GM21825 (cell line): ENCODE data around the gene KRT4.
"Not testable (repeated sequence)": the region's sequence is repeated elsewhere in the genome, so short reads cannot be mapped to it uniquely, and the experiment has no call there.

ENCODE experiments used
- ATAC-seq: cut with Tn5 transposase; IDR thresholded peaks from one replicate; pipeline ENCODE4 v1.9.1; 2021; ENCODE audit warnings: mild to moderate bottlenecking, moderate library complexity; ENCODE audit not compliant: unreplicated experiment

The KRT4 gene

GRCh38 chr12:52809166-52809565, 4.8 kb downstream of the KRT4 start:
- ATAC-seq: no peak

GRCh38 chr12:52808573-52809160, 5.2 kb downstream of the KRT4 start:
- no peak for ATAC-seq

GRCh38 chr12:52807544-52808470, 6.1 kb downstream of the KRT4 start:
- ATAC-seq: no peak

DNA sequence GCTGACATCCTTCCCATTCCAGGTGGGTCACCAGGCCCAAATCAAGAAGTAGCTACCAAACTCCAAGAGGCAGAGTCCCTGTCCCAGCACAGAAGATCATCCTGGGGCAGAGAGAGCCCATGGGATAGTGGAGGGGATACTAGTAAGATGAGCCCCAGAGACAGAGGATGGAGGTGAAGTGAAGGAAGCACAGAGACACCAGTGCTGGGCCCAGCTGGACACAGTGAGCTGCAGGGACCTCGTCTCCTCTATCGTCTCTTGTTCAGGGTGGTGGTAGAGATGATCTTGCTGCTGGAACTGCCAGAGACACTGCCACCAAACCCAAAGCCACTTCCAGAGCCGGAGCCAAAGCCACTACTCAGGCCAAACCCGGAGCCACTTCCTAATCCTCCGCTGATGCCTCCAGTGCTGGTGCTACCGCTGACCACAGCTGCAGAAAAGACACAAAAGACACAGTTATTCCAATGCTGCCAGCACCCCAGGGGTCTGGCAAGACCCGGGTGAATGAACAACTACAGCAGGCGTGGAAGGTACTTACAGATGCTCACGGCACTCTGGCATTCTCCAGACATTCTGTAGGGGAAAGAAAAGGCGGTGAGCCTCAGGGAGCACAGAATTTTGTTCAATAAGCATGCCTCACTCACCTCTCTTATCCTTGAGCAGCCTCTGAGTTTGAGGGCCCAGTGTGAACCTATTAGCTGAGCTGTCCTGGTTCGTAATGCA, 6.9 kb downstream of the KRT4 start:
- no peak for ATAC-seq

GRCh38 chr12:52806169-52806811, 7.6 kb downstream of the KRT4 start:
- no peak for ATAC-seq

DNA sequence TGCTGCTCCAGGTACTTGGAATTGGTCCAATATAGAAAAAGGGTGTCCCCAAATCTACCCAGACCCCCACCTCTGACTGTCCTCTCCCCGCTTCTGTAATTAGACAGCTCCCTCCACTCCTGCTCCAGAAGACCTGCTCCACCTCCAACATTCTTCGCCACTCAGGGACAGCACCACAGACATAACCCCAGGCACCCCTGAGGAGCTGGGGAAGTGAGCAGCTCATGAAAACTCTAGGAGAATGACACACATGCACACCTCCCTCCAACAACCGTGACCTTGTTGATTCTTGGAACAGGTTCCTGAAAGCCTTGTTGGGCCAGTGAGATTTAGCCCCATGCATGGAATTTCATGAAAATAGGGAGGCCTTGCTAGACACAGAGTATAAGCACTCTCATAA, 8.2 kb downstream of the KRT4 start:
- no peak for ATAC-seq

GRCh38 chr12:52805000-52805399, 8.9 kb downstream of the KRT4 start:
- no peak for ATAC-seq

DNA sequence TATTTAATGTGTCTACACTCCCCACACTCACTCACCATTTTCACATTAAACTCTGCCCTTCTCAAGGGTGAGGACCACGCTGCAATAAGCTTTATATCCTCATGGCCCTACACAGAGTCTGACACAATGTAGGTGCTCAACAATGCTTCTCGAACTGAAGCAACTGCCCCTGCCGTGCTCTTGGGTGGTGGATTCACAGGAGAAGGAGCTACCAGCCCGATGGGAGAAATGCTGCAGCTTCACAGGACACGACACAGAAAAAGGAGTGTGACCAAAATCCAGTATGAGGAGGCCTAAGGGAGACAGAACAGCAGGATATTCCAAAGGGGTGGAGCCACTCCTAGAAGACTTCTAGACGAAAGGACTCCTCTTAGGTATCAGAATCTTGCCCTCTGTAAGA, 11.5 kb downstream of the KRT4 start:
- ATAC-seq: no peak

DNA sequence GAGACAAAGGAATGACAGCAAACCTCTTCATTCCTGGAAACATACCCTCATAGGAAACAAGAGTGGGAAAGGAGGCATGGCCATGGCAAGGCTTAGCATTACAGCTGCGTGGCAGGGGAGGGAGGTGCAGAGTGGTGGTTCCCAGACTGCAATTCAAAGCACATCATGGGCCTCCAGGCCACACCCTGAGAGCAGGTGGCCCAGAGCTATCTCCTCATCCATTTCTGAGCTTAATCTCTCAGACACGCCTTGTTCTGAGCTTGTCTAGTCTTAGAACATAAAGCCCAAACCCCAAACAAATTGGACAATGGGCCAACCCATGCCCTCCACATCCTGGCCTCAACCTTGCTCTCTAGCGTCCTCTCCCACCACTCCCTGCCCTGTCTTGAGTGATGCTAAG, 12.1 kb downstream of the KRT4 start:
- no peak for ATAC-seq

- no peak for ATAC-seq
Measured at GRCh38 chr12:52800259-52800917, 13.5 kb downstream of the KRT4 start.

DNA sequence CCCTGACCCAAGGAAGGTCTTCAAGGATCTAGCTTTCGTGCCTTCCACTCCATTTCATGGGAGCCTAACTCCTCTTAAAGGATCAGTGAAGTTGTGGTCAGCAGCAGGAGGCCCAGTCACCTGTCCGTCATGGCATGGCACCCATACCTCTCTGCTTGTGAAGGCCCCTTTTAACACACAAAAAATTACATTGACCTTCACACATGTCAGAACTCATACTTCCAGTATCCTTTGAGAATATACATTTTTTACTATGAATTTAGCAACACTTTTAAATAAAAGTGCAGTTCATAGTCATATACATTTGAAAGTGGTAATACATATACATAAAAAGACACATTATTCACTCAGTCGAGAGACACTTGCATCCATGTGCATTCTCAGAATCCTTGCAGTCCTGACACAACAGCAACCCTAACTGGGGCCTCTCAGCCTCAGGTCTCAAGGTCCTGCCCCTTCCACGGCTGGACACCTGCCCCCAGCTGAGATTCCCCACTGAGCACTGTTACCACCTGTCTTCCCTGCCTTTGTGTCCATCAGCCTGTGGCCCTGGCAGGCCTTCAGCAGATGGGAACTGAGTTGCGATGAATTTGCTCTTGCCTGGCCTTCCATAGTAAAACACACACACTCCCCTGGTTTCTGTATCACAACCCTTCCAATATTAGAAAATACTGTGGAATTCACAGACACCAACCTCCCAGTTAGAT, 14.3 kb downstream of the KRT4 start:
- ATAC-seq: no peak

DNA sequence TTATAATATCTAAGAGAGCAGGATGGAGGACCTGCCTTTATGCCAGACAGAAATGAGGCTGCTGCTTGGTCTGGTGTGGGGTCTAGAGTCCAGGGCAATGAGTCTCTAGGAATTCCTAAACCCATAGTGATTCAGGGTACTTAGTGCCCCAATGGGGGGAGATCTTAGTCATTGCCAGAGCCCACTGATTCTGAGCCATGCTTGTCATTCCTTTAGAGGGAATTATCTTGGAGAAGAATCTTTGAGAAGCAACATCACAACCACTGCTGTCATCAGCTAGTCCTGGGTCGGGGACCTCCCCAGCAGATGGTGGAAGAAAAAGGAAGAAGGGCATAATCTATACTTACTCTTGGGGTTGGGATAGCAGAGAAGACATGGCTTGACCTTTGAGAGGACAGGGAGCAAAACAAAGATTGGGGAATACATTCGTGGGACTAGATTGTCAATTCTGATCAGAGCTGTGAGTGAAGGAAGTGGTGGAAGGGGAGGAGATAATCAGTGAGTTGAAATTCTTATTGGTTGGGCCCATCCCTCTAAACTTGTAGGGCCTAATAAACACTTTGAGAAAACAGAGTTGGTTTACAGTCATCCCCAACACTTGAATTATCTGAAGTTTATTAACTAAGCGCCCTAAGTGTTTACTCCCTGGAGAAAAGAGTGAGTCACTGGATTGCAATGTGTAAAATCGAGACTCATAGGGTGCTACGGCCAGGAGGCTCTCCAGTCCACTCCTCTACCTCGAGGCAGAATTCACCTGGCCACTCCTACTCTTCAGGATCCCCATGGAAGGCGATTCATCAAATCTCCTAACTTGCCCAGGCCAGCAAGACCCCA, 15.0 kb downstream of the KRT4 start:
- ATAC-seq: no peak

DNA sequence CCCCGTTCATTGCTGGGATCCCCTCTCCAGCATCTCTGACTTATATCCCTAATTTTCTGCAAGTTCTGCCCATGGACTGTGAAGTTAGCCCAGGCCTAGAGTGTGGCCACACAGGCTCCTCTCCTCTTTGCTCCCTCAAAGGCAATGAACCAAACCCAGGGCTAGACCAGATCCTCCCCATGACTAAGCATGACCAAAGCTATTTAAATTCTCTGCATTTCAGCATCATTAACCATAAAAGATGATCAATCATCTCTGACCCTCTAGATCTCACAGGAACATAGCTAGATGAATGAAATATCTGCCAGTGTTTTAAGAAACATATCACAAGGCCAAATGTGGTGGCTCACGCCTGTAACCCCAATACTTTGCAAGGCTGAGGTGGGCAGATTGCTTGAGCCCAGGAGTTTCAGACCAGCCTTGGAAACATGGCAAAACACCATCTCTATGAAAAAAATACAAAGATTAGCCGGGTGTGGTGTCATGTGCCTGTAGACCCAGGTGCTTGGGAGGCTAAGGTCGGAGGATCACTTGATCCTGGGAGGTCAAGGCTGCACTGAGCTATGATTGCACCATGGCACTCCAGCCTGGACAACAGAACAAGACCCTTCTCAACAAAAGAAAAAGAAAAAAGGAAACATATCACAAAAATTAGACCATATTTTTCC, 15.8 kb downstream of the KRT4 start:
- ATAC-seq: no peak

- no peak for ATAC-seq
Measured at GRCh38 chr12:52797529-52797894, 16.4 kb downstream of the KRT4 start.

DNA sequence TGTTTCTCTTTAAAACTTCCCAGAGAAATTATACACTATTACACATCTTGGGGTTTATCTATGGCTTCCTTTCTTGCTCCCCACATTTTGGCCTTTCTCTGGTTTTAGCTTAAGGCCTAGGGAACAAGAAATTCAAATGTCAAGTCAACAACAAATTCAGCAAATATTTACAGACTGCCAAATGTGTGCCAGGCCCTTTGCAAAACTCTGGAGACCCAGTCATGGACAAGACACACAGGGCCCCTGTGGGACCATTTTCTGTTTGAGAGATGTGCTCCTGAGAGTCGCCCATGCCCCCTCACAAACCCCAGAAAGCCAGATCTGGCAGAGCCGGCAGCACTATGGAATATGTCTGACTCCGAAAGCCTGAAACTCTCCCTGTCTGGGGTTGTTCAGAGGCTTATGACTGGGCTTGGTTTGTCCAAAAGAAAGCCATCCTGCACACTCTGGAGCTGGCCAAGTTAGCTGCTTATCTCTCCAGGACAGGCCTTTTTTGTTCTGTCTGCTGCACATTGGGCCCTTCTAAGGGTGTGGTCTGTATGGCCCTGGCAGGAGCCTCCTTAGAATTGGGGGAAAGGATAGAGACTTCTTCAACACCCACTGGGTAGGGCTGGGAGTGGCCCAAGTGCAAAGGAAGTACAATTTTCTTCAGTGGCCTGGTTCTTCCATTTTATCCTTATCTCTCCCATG, 16.9 kb downstream of the KRT4 start:
- ATAC-seq: no peak

- no peak for ATAC-seq
Measured at GRCh38 chr12:52796429-52796794, 17.5 kb downstream of the KRT4 start.

DNA sequence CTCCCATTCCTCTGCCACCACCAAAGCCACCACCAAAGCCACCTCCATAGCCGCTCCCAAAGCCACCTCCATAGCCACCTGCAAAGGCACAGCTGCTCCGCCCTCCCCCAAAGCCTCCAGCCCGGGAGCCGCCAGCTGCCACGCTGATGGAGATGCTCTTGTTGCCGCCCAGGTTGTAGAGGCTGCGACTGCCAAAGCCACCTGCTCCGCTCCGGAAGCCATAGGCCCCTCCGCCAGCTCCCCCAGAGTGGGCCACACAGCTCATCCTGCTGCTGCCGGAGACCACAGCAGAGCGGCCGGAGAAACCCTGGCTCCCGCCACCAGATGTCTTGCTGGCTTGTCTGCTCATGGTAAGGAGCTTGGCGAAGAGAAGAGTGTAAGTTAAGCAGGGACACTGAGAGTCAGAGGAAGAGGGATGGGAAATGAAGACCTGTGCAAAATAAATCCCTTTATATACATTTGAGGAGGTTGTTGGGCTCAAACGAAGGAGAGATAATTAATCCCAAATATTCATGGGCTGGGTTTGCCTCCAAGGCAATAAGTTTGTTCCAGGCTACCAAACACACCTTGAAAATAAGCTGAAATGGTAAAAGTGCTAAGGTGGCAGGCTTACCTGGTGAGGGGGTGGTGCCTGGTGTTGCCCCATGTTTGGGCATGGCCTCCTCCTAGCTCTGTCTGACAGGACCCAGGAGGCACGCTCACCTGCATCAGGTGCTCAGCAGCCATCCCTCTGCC, 18.1 kb downstream of the KRT4 start, which contains the start of gene KRT3:
TSS of gene KRT3 (minus strand) at position 424 of the 735 bp plus-strand sequence. CDS start at position 349, 75 bp downstream.
- ATAC-seq: no peak

- ATAC-seq: not testable (repeated sequence)
Measured at GRCh38 chr12:52795332-52795674, 18.6 kb downstream of the KRT4 start.
